Activated naive CD4-positive, alpha-beta T cell treated with anti-CD3 and anti-CD28 coated beads, Interleukin-2, amount 50 U/mL, for 16 hours (primary cell): ENCODE results near the gene TULP4.
"Not testable (repeated sequence)": the region's sequence is repeated elsewhere in the genome, so short reads cannot be mapped to it uniquely, and the experiment has no call there.

Source experiments
- DNase-seq: peaks from one replicate; pipeline ENCODE4 v3.0.0-alpha.2; 2020

Gene TULP4

DNA sequence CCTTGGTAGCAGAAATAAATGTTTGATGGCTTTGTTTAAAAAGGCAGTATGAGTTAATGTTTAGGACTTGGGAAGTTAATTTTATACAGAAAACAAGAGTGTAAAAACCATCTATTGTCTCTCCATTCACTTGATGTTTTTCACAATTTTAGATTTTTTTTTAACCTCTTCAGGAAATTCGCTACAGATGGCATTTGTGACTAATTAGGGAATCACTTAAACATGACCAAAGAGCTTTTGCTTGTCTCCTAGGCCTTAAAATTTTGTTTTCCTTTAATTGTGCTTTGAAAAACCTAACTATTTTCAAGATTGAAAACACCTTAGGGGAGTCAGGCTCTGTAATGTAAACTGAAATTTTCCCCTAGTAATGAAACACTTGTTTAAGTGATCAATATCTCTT is 17.3 kb downstream of the TULP4 start:
- DNase-seq = no peak

DNA sequence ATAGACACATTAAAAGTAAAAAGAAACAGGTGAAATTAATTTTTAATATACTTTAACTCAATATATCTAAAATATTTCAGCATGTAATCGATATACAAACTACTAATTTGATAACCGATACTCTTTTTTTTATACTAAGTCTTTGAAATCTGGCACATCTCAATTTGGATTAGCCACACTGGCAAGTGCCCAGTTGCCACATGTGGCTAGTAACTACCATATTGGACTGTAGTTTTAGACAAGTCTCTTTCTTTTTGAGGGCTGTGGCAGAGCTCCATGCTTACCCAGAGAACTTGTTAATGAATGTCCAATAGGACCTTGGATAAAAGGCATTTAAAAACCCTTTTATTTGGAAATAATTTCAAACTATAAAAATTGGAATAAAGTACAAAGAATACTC is 17.8 kb downstream of the TULP4 start:
- no peak for DNase-seq

GRCh38 chr6:158332237-158332636 is 20.0 kb downstream of the TULP4 start:
- no peak for DNase-seq

DNA sequence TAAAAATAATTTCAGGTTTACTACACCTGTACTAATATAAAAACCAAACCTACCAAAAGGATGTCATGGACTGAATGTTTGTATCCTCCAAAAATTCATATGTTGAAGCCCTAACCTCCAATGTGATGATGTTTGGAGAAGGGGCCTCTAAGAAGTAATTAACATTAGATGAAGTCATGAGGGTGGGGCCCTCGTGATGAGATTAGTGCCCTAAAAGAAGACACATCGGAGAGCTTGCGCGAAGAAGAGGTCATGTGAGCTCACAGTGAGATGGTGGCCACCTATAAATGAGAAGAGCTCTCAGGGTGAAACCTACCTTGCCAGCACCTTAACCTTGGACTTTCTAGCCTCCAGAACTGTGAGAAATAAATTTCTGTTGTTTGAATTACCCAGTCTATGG is 20.8 kb downstream of the TULP4 start:
- DNase-seq = no peak

GRCh38 chr6:158334534-158334933 is 22.3 kb downstream of the TULP4 start:
- DNase-seq = no peak

DNA sequence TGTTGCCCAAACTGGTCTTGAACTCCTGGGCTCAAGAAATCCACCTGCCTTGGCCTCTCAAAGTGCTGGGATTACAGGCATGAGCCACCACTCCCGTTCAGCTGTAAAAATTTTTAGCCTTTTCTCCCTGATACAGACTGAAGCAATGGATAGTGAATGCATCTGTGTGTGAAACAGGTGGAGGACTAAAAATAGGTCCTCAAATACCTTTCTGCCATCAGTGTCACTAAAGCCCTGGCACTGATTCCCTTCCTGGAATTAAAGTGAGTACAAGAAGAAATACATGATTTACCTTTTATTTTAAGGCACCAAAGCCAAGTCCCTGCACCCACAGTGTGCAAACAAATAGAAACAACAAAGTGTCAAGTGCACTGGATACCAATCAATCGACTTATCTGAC is 25.1 kb downstream of the TULP4 start:
- DNase-seq = no peak

DNA sequence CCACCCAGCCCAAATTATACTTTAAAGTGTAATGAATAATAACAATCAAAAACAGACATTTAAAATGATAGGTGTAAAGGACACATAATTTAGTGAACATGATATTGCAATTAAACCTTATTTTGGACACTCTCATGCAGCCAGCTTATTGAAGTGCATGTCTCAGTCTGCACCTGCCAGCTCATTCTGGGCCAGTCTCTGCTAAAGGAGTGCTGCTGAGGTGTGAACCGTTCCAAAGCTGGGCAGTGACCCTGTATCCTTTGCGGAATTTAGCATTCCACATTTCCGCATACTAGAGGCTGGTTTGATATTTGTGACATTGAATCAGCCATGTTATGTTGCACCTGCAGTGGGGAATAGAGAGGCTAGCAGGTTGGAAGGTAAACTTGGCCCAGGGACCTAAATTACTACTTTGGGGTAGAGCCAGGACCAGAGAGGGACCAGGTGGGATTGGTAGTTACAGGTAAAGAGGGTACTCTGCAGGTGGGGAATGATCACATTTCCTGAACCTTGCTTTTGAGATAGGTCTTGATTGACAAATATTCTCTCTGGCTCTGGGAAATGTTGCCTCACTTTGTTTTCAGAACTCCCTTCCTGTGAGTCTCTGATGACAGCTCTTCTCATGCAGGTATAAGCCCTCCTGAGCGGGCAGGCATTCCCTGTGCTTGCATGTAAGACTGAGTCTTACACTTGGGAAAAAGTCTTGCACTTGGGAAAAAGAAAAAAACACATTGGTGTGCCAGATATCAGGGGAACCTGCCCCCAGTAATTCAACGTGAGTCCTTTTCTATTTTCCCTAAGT is 26.2 kb downstream of the TULP4 start:
- no peak for DNase-seq

DNA sequence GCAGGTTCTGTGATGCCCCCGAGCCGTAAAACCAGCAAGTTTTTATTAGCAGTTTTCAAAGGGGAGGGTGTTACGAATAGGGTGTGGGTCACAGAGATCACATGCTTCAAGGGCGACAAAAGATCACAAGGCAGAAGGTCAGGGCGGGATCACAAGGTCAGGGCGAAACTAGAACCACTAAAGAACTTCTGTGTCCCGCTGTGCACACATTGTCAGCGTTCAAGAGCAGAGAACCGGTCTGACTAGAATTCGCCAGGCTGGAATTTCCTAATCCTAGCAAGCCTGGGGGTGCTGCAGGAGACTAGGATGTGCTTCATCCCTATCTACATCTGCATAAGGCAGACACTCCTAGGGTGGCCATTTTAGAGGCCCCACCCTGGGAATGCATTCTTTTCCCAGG is 26.9 kb downstream of the TULP4 start:
- not testable (repeated sequence) for DNase-seq

DNA sequence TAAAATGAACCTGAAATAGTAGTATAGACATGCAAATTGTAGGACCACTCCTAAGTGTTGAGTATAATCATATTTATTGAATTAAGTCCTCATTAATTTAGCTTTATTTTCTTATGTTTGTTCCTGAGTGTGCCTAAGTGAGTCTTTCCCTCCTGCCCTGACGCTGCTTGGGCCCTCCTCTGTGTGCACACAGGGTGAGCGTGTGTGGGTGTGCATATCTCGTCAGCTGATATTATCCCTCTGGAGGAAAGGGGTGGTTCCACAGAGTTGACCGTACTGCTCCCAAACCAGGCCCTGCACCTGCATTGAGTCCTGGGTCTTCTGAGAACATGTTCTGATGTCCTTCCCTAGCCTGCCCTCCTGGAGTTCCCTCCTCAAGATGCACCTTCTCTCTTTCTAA is 28.0 kb downstream of the TULP4 start:
- no peak for DNase-seq

GRCh38 chr6:158344534-158344933 is 32.3 kb downstream of the TULP4 start:
- DNase-seq = no peak

DNA sequence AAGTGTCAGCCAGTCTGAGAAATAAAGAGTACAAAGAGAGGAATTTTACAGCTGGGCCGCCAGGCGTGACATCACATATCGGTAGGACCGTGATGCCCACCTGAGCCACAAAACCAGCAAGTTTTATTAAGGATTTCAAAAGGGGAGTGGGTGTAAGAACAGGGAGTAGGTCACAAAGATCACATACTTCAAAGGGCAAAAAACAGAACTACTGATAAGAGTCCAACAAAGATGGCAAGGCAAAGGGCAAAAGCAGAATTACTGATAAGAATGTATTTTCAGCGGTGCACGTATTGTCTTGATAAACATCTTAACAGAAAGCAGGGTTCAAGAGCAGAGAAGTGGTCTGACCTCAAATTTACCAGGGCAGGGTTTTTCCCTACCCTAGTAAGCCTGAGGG is 33.2 kb downstream of the TULP4 start:
- DNase-seq = not testable (repeated sequence)

DNA sequence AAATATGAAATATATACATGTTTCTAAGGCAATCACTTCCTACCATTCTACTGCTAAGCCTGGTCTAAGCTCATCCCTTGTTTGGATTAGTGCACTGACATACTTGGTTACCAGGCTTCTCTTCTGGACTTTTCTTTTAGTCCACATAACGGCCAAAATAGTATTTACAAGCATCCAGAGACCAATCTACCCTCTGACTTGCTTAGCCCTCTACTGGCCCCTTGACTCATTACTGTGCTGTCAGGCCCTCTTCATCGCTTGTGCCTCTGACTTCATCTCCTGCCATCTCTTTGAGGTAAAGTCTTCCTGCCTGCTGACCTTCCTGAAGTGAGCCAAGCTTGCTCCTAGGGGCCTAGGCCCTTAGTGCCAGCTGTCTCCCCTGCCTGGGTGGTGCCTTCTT is 35.1 kb downstream of the TULP4 start:
- DNase-seq = no peak

DNA sequence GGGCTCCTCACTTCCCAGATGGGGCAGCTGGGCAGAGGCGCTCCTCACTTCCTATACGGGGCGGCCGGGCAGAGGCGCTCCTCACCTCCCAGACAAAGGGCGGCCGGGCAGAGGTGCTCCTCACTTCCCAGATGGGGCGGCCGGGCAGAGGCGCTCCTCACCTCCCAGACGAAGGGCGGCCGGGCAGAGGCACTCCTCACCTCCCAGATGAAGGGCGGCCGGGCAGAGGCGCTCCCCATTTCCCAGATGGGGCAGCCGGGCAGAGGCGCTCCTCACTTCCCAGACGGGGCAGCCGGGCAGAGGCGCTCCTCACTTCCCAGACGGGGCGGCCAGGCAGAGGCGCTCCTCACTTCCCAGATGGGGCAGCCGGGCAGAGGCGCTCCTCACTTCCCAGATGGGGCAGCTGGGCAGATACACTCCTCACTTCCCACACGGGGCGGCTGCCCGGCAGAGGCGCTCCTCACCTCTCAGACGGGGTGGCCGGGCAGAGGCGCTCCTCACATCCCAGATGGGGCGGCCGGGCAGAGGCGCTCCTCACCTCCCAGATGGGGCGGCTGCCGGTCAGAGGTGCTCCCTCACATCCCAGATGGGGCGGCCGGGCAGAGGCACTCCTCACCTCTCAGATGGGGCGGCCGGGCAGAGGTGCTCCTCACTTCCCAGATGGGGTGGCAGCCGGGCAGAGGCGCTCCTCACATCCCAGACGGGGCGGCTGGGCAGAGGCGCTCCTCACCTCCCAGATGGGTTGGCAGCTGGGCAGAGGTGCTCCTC is 36.7 kb downstream of the TULP4 start:
- not testable (repeated sequence) for DNase-seq

DNA sequence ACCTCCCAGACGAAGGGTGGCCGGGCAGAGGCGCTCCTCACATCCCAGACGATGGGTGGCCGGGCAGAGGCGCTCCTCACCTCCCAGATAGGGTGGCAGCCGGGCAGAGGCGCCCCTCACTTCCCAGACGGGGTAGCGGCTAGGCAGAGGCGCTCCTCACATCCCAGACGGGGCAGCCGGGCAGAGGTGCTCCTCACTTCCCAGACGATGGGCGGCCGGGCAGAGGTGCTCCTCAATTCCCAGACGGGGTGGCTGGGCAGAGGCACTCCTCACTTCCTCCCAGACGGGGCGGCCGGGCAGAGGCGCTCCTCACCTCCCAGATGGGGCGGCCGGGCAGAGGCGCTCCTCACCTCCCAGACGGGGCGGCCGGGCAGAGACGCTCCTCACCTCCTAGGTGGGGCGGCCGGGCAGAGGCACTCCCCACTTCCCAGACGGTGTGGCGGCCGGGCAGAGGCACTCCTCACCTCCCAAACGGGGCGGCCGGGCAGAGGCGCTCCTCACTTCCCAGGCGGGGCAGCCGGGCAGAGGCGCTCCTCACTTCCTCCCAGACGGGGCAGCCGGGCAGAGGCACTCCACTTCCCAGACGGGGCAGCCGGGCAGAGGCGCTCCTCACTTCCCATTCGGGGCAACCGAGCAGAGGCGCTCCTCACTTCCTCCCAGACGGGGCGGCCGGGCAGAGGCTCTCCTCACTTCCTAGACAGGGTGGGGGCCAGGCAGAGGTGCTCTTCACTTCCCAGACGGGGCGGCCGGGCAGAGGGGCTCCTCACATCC is 37.4 kb downstream of the TULP4 start:
- not testable (repeated sequence) for DNase-seq

DNA sequence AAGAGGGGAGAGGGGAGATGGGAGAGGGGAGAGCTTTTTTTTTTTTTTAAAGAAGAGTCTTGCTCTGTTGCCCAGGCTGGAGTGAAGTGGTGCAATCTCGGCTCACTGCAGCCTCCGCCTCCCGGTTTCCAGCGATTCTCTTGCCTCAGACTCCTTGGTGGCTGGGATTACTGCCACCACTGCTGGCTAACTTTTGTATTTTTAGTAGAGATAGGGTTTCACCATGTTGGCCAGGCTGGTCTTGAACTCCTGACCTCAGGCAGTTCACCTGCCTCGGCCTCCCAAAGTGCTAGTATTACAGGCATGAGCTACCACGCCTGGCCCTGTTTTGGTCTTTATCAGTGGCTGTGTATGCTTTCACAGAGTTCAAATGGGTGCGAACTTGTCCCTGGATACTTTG is 38.5 kb downstream of the TULP4 start:
- DNase-seq = not testable (repeated sequence)

DNA sequence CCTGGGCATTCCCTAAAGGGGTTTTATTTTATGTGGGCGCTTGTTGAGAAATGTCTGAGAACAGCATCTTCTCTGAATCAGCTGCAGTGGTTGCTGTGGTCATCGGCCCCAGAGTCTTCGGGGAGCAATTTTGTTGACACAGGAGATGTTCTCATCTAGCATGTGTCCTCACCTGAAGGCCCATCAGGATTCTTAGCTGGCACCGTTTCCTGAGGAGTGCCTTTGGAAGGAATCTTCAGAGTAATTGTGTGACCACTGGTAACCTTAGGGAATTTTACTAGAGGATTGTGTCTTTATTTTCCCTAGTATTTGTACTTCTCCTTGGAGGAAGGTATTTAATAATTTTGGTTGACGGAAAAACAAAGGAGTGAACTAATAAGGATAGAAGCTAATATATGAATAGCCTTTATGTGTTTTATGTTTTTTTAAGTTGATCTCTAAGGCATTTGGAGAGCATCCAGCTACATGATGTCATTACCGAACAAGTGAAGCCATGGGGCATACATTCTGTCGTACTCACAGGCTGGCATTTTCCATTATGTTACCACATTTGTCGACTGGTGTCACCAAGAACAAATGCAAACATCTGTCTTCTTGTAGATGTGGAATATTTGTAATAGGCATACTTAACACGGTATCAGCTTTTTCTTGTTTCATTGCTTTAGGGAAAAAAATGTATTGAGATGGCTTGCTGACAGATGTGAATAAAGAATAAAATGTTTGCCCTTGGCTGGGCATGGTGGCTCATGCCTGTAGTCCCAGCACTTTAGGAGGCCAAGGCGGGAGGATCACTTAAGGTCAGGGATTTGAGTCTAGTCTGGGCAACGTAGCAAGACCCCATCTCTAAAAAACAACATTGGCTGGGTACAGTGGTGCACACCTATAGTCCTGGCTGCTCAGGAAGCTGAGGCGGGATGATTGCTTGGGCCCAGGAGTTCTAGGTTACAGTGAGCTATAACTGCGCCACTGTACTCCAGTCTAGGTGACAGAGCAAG is 41.9 kb downstream of the TULP4 start:
- DNase-seq = no peak

DNA sequence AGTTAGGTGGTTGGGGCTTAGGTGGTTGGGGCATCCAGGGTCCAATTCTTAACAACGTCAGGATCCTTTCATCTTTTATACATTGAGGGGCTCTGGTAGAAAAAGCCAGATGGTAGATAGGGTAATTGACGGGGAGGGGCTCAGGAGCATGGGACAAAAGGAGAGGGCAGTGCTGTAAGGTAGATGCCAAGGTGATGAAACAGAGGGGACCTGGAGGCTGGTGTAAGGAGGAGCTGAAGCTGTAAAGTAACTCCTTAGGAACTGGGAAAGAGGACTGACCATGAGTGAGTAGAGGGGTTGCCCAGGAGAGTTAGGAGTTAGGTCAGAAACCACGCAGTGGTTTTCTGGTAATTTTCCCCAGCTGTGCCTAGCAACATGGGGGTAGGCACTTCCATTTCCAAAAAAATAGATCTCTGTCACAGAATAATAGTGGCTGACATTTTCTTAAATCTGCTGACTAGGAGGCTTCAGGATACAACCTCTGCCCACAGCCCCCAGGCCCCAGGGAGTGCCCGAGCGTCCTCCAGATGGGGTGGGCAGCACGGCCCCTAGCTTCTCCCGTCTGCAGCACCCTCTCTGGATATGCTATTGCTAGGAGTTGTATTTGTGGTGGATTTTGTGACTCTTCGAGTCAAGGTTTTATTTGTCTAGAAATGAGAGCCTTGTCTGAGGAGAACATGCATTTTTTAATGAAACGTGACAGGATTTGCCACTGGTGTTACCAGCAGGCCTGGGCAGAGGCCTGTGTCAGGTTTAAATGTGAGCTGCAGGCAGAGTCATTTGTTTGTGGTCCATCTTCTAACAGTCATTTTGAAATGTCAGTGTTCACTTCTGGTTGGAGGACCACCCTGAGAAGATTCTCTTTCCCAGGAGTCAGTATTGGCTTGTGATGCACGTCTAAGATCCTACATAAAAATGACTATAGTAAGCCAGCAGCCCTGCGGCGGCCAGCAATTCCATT is 44.6 kb downstream of the TULP4 start:
- DNase-seq = no peak

- no peak for DNase-seq
Observed at GRCh38 chr6:158357570-158358216, 45.4 kb downstream of the TULP4 start.

DNA sequence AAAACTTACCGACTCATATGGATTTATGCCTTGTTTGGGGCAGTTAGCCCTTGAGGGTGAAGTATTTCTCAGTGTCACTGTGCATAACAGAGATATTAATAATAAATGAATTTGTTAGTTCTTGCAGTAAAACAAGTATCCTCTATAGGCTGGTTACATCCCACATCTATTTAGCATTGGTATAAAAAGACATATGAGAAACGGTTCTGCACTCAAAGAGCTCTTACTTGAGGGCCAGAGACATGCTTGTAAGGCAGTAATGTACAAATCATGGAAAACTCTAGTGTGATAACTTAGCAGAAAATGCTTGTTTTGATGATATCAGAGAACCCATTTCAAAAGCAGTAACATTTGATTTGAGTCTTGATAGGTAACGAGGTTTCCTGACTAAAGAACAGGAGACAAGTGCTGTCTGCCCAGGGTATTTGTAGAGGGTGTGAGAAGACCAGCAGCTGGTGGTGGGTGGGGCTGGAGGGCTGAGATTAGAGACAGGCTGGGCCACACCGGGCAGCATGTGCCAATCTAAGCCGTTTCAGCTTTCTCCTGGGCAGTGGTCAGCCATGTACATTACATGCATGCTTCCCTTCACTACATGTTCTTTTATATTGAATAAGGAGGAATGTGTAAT is 46.3 kb downstream of the TULP4 start:
- DNase-seq = no peak

- no peak for DNase-seq
Observed at GRCh38 chr6:158361068-158361467, 48.8 kb downstream of the TULP4 start.
